A549 (cell line): Measurements from ENCODE around the gene HMHB1.

Source experiments
- BCL3 ChIP-seq: fragments of >200 bp; sonication (Bioruptor Twin); formaldehyde crosslinking; IDR thresholded peaks from 3 replicates; pipeline ENCODE4 v1.6.1; 2016
- CEBPB ChIP-seq, 2 experiments: fragments of >200 bp in 1 of 2; sonication (Bioruptor Twin) in 1 of 2; formaldehyde crosslinking in 1 of 2; IDR thresholded peaks; 2 replicates each; pipeline ENCODE4 v1.6.1; 2012 to 2016
- CTCF ChIP-seq: fragments of >200 bp; sonication (Bioruptor Twin); formaldehyde crosslinking; IDR thresholded peaks from 3 replicates; pipeline ENCODE4 v1.5.1; 2016
- JUN ChIP-seq, 2 experiments: fragments of >200 bp; sonication (Bioruptor Twin); formaldehyde crosslinking; IDR thresholded peaks; 2 replicates in 1 of 2; 3 replicates in 1 of 2; pipeline ENCODE4 v1.6.1; 2016 to 2017
- MYC ChIP-seq: IDR thresholded peaks from 2 replicates; pipeline ENCODE4 v1.6.1; 2012; ENCODE audit warnings: mild to moderate bottlenecking, inconsistent platforms, low read length, improper control_type of control experiment, borderline replicate concordance
- RCOR1 ChIP-seq: fragments of 150-350 bp; IDR thresholded peaks from 2 replicates; pipeline ENCODE4 v1.6.1; 2014; ENCODE audit warnings: antibody characterized with exemption, low read length, low read depth

- TF ChIP-seq RCOR1, result no peak
- no peak for TF ChIP-seq CTCF
- no peak for TF ChIP-seq CEBPB (IDR thresholded peaks at IDR 0.05)
- no peak for TF ChIP-seq MYC
- no peak for TF ChIP-seq JUN (IDR thresholded peaks at IDR 0.05)
- TF ChIP-seq BCL3, result no peak
Measured at GRCh38 chr5:143862271-143862670, 50.3 kb downstream of the HMHB1 start.
